Colon (tissue), 2 donors: ENCODE measurements around the gene PLEKHH2.

Experiments
- FAIRE-seq: peaks from 2 replicates; lab custom pipeline; 2012; peaks lifted over from hg19 to GRCh38; lab: Jason Lieb, UNC
- donor health status: control.
- donor health status: control.

PLEKHH2 gene

GRCh38 chr2:43812947-43813346 lies 175.9 kb downstream of the PLEKHH2 start:
- no peak for FAIRE-seq

- FAIRE-seq: no peak
Measured at GRCh38 chr2:43814711-43815110, 177.7 kb downstream of the PLEKHH2 start.
